ENCODE data around the gene OR8K3.

DNA sequence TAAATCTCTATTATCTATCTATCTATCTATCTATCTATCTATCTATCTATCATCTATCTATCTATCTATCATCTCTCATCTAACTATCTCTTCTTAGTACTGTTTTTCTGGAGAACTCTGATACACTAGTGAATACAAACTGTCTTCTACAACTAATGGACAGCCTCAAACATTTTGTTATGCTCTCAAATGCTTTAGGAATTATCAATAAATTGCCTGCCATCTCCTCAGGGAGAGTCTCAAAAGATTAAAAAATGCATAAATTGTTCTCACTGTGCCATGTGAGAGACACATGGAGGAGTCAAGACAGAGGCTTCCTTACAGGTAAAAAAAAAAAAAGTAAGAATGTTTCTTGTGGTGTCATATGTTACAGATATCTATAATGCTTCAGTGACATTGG, at the start of gene OR8K3:
- TF ChIP-seq, protein P1, sequence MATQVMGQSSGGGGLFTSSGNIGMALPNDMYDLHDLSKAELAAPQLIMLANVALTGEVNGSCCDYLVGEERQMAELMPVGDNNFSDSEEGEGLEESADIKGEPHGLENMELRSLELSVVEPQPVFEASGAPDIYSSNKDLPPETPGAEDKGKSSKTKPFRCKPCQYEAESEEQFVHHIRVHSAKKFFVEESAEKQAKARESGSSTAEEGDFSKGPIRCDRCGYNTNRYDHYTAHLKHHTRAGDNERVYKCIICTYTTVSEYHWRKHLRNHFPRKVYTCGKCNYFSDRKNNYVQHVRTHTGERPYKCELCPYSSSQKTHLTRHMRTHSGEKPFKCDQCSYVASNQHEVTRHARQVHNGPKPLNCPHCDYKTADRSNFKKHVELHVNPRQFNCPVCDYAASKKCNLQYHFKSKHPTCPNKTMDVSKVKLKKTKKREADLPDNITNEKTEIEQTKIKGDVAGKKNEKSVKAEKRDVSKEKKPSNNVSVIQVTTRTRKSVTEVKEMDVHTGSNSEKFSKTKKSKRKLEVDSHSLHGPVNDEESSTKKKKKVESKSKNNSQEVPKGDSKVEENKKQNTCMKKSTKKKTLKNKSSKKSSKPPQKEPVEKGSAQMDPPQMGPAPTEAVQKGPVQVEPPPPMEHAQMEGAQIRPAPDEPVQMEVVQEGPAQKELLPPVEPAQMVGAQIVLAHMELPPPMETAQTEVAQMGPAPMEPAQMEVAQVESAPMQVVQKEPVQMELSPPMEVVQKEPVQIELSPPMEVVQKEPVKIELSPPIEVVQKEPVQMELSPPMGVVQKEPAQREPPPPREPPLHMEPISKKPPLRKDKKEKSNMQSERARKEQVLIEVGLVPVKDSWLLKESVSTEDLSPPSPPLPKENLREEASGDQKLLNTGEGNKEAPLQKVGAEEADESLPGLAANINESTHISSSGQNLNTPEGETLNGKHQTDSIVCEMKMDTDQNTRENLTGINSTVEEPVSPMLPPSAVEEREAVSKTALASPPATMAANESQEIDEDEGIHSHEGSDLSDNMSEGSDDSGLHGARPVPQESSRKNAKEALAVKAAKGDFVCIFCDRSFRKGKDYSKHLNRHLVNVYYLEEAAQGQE (IDR thresholded peaks at IDR 0.05; ENCODE audit: insufficient read depth in 1 of 2, low read depth in 2 of 2, low read length in 2 of 2): no peak
- TF ChIP-seq TAF1 (IDR thresholded peaks at IDR 0.05; ENCODE audit: borderline replicate concordance, insufficient read depth, low read length): no peak
